GM23338 (cell line): ENCODE measurements around the gene LIMA1. TPM values are rescaled to one million over a fixed set of nuclear protein-coding genes. Genes with fewer than 3 reads are reported as not detected.

ENCODE experiments used
- ATAC-seq: fragments of 200-7000 bp; cut with Tn5 transposase; 3 replicates; pipeline ENCODE4 v1.9.1; 2020
- DNase-seq: peaks from one replicate; pipeline ENCODE4 v3.0.0-alpha.2; 2015; ENCODE audit warnings: low spot score
- H2AFZ ChIP-seq: fragments of 200-600 bp; sonication (generic); 2 replicates; pipeline ENCODE4 v1.8.0; 2016; ENCODE audit warnings: antibody characterized with exemption, mild to moderate bottlenecking, moderate library complexity
- H3F3A ChIP-seq: fragments of 200-600 bp; sonication (generic); replicated peaks from 2 replicates; pipeline ENCODE4 v1.8.0; 2017; ENCODE audit warnings: antibody characterized with exemption, mixed run types, low read depth
- H3K27ac ChIP-seq: fragments of 200-600 bp; sonication (generic); 2 replicates; pipeline ENCODE4 v1.6.1; 2016; ENCODE audit warnings: low read depth
- H3K27me3 ChIP-seq: fragments of 200-600 bp; sonication (generic); 2 replicates; pipeline ENCODE4 v1.8.0; 2016; ENCODE audit warnings: mild to moderate bottlenecking, mixed run types, moderate library complexity; ENCODE audit not compliant: insufficient read depth
- H3K36me3 ChIP-seq: fragments of 200-600 bp; sonication (generic); 2 replicates; pipeline ENCODE4 v1.8.0; 2016; ENCODE audit warnings: mild to moderate bottlenecking; ENCODE audit not compliant: insufficient read depth
- H3K4me1 ChIP-seq: fragments of 200-600 bp; sonication (generic); 2 replicates; pipeline ENCODE4 v1.8.0; 2016; ENCODE audit warnings: mild to moderate bottlenecking, moderate library complexity; ENCODE audit not compliant: insufficient read depth
- H3K4me2 ChIP-seq: fragments of 200-600 bp; sonication (generic); 2 replicates; pipeline ENCODE4 v1.7.1; 2017; ENCODE audit warnings: mixed run types
- H3K4me3 ChIP-seq: fragments of 200-600 bp; sonication (generic); 2 replicates; pipeline ENCODE4 v1.6.1; 2016; ENCODE audit warnings: mixed run types
- H3K79me2 ChIP-seq: fragments of 200-600 bp; sonication (generic); replicated peaks from 2 replicates; pipeline ENCODE4 v1.8.0; 2017; ENCODE audit warnings: mild to moderate bottlenecking; ENCODE audit not compliant: insufficient read depth
- H3K9me2 ChIP-seq: fragments of 200-600 bp; sonication (generic); 2 replicates; pipeline ENCODE4 v1.8.0; 2017; ENCODE audit not compliant: insufficient read depth
- H4K20me1 ChIP-seq: fragments of 200-600 bp; sonication (generic); replicated peaks from 2 replicates; pipeline ENCODE4 v1.8.0; 2017; ENCODE audit warnings: mild to moderate bottlenecking; ENCODE audit not compliant: insufficient read depth
- H3K27ac Mint-ChIP-seq: 2 replicates; pipeline ENCODE4 v1.8.0; 2020; ENCODE audit warnings: inconsistent platforms, mild to moderate bottlenecking, moderate library complexity, mixed read lengths
- H3K27me3 Mint-ChIP-seq: 3 replicates; pipeline ENCODE4 v1.8.0; 2022; ENCODE audit warnings: low read depth, mild to moderate bottlenecking, moderate library complexity, mixed read lengths, inconsistent platforms; ENCODE audit not compliant: insufficient read depth, poor library complexity
- H3K36me3 Mint-ChIP-seq: 3 replicates; pipeline ENCODE4 v1.8.0; 2021; ENCODE audit warnings: low read depth, mild to moderate bottlenecking, inconsistent platforms, moderate library complexity, mixed read lengths
- H3K4me1 Mint-ChIP-seq: 3 replicates; pipeline ENCODE4 v1.8.0; 2020; ENCODE audit warnings: mild to moderate bottlenecking, inconsistent platforms, mixed read lengths
- H3K4me3 Mint-ChIP-seq: 3 replicates; pipeline ENCODE4 v1.8.0; 2021; ENCODE audit warnings: moderate library complexity, mild to moderate bottlenecking, inconsistent platforms, mixed read lengths
- H3K9me3 Mint-ChIP-seq: 3 replicates; pipeline ENCODE4 v1.8.0; 2020; ENCODE audit warnings: moderate library complexity, mild to moderate bottlenecking, inconsistent platforms, mixed read lengths
- CREB1 ChIP-seq: fragments of 250-450 bp; sonication (Bioruptor Pico); IDR thresholded peaks from 2 replicates; pipeline ENCODE4 v1.5.0; 2020; ENCODE audit warnings: low read depth, mild to moderate bottlenecking, moderate library complexity
- CTCF ChIP-seq, 2 experiments: fragments of 200-600 bp in 1 of 2; sonication (generic) in 1 of 2; conservative IDR thresholded peaks; 2 replicates each; pipeline versions ENCODE4 v1.5.1 to v1.6.1; 2016 to 2017; ENCODE audit warnings: antibody characterized with exemption in 2 of 2, low read depth in 2 of 2, mild to moderate bottlenecking in 2 of 2, moderate library complexity in 1 of 2
- ETS1 ChIP-seq: IDR thresholded peaks from 2 replicates; pipeline ENCODE4 v1.6.1; 2016; ENCODE audit warnings: antibody characterized with exemption
- EZH2 ChIP-seq: fragments of 200-600 bp; sonication (generic); IDR thresholded peaks from one replicate; pipeline ENCODE4 v1.8.0; 2017; ENCODE audit warnings: antibody characterized with exemption, mild to moderate bottlenecking, low read depth; ENCODE audit not compliant: unreplicated experiment
- EZH2phosphoT487 ChIP-seq: fragments of 200-600 bp; sonication (generic); IDR thresholded peaks from one replicate; pipeline ENCODE4 v1.8.1; 2018; ENCODE audit warnings: antibody characterized with exemption; ENCODE audit not compliant: unreplicated experiment
- JUNB ChIP-seq: IDR thresholded peaks from one replicate; pipeline ENCODE4 v1.6.1; 2016; ENCODE audit warnings: antibody characterized with exemption; ENCODE audit not compliant: unreplicated experiment
- NANOG ChIP-seq: IDR thresholded peaks from 2 replicates; pipeline ENCODE4 v1.6.1; 2016; ENCODE audit warnings: antibody characterized with exemption, borderline replicate concordance
- POLR2AphosphoS5 ChIP-seq: IDR thresholded peaks from 2 replicates; pipeline ENCODE4 v1.6.1; 2016; ENCODE audit warnings: antibody characterized with exemption, low read depth
- REST ChIP-seq: IDR thresholded peaks from one replicate; pipeline ENCODE4 v1.6.1; 2018; ENCODE audit warnings: antibody characterized with exemption; ENCODE audit not compliant: unreplicated experiment
- STAT1 ChIP-seq: IDR thresholded peaks from one replicate; pipeline ENCODE4 v1.6.1; 2016; ENCODE audit warnings: antibody characterized with exemption; ENCODE audit not compliant: unreplicated experiment
- ZNF114 ChIP-seq: fragments of 250-450 bp; sonication (Bioruptor Pico); IDR thresholded peaks from 2 replicates; pipeline ENCODE4 v1.5.0; 2020; ENCODE audit warnings: mild to moderate bottlenecking, moderate library complexity
- ZNF331 ChIP-seq: fragments of 250-450 bp; sonication (Bioruptor Pico); IDR thresholded peaks from 2 replicates; pipeline ENCODE4 v1.5.0; 2020; ENCODE audit warnings: low read depth, mild to moderate bottlenecking, moderate library complexity
- ZNF462 ChIP-seq: fragments of 250-450 bp; sonication (Bioruptor Pico); IDR thresholded peaks from 2 replicates; pipeline ENCODE4 v1.5.0; 2020; ENCODE audit warnings: mild to moderate bottlenecking, moderate library complexity
- polyA plus RNA-seq: library from polyadenylated mRNA; unstranded; fragments of >200 nt; fragmentation: Nextera tagmentation; extraction: Ambion mirVana; gene quantifications from 2 replicates; pipeline ENCODE4 v1.2.1, GENCODE V29; 2016
- total RNA-seq: library from RNA; depleted of rRNA; stranded (reverse); fragments of >200 nt; shearing (Covaris generic); gene quantifications from 2 replicates; pipeline ENCODE4 v1.2.3, GENCODE V29; 2014

LIMA1 gene
- total and polyA plus RNA-seq, 2 experiments from 2014 or later = 27.7 to 29.6 TPM

GRCh38 chr12:50181691-50182090, 101.6 kb downstream of the LIMA1 start:
- TF ChIP-seq ZNF331 (no peak), ZNF462 (CRISPR knock-in tag) (no peak), POLR2AphosphoS5 (no peak), ETS1 (no peak), CREB1 (CRISPR knock-in tag) (no peak), NANOG (no peak), STAT1 (no peak), REST (no peak), JUNB (no peak), ZNF114 (CRISPR knock-in tag) (no peak), EZH2phosphoT487 (no peak), CTCF (conservative IDR thresholded peaks at IDR 0.05; ENCODE audit: low read depth in 2 of 2) (no peak), EZH2 (no peak)
- no peaks in the 10 kb centered on the region for H3K9me3 Mint-ChIP-seq
- no peak overlapping the region for H3K4me3 Mint-ChIP-seq
- H3K79me2 ChIP-seq = no peaks in the 10 kb centered on the region
- no peak overlapping the region for H3K27ac Mint-ChIP-seq
- H3K27ac ChIP-seq = no peak overlapping the region; the same call in 1 of the 2 replicates
- no peak for DNase-seq
- peaks cover 5% of the 10 kb centered on the region for H3K4me1 Mint-ChIP-seq
- ATAC-seq = no peak
- H3K27me3 ChIP-seq = no peaks in the 10 kb centered on the region
- peaks cover 36% of the 10 kb centered on the region for H3K36me3 Mint-ChIP-seq
- no peak overlapping the region for H2AFZ ChIP-seq
- no peaks in the 10 kb centered on the region for H3K4me1 ChIP-seq
- no peaks in the 10 kb centered on the region for H4K20me1 ChIP-seq
- H3K4me2 ChIP-seq = no peak overlapping the region
- no peak overlapping the region for H3K4me3 ChIP-seq
- H3K27me3 Mint-ChIP-seq = no peaks in the 10 kb centered on the region
- H3K9me2 ChIP-seq = no peaks in the 10 kb centered on the region
- H3F3A ChIP-seq = no peaks in the 10 kb centered on the region
- peaks cover 17% of the 10 kb centered on the region; the same call in 1 of the 2 replicates for H3K36me3 ChIP-seq
